ENCODE results near the gene MAGEA12. TPM values are rescaled to one million over a fixed set of nuclear protein-coding genes. Genes with fewer than 3 reads are reported as not detected.
"Not testable (repeated sequence)": the region's sequence is repeated elsewhere in the genome, so short reads cannot be mapped to it uniquely, and the experiment has no call there.

Gene MAGEA12
- polyA plus RNA-seq, 2 of the 4 experiments (the other 2 are of a cell fraction) = 0.27 to 1.7 TPM

- FAIRE-seq (no peak), DNase-seq (ENCODE audit: low read depth in 1 of 2, low spot score in 1 of 2) (no peak), ATAC-seq (no peak)
- CTCF ChIA-PET = no interaction called here
- 61% methylated on average over 6 of the region's 12 CpGs for WGBS (ENCODE audit: missing lambda C conversion rate)
- Histone ChIP-seq H3K9me3 (no peaks in the 10 kb centered on the region), H3K4me3 (no peak overlapping the region), H3K4me1 (no peaks in the 10 kb centered on the region), H3K27ac (no peak overlapping the region), H3K4me2 (no peak overlapping the region)
- no peak for TF ChIP-seq BHLHE40 (IDR thresholded peaks at IDR 0.05; ENCODE audit: low read depth, low read length)
- no peak for TF ChIP-seq RNF2 (IDR thresholded peaks at IDR 0.05; ENCODE audit: borderline replicate concordance, low read depth)
- TF ChIP-seq HEYL (CRISPR knock-in tag; IDR thresholded peaks at IDR 0.05) = no peak
- TF ChIP-seq MAZ (IDR thresholded peaks at IDR 0.05; ENCODE audit: borderline replicate concordance, low read depth, low read length) = no peak
- no peak for TF ChIP-seq USF2 (IDR thresholded peaks at IDR 0.05)
- TF ChIP-seq RCOR1 (IDR thresholded peaks at IDR 0.05; ENCODE audit: low read depth, low read length) = no peak
- TF ChIP-seq PHF8 (IDR thresholded peaks at IDR 0.05; ENCODE audit: borderline replicate concordance, low read depth) = no peak
- TF ChIP-seq EHF (CRISPR knock-in tag; IDR thresholded peaks at IDR 0.05) = no peak
- no peak for TF ChIP-seq NPAS2 (CRISPR knock-in tag; IDR thresholded peaks at IDR 0.05; ENCODE audit: borderline replicate concordance)
- TF ChIP-seq FOSL2 (IDR thresholded peaks at IDR 0.05) = no peak
- TF ChIP-seq FOSL2 (CRISPR knock-in tag; IDR thresholded peaks at IDR 0.05) = no peak
- POLR2A ChIA-PET = no interaction called here
Observed at GRCh38 chrX:152735860-152736511, 2.4 kb downstream of the MAGEA12 start.

GRCh38 chrX:152736528-152736927, 3.0 kb downstream of the MAGEA12 start:
- ATAC-seq; DNase-seq (ENCODE audit: low read depth in 1 of 2, low spot score in 1 of 2); H3K27ac ChIP-seq; POLR2A ChIA-PET; H3K4me2 ChIP-seq; CTCF ChIA-PET; H3K4me3 ChIP-seq; FAIRE-seq; H3K4me1 ChIP-seq; H3K9me3 ChIP-seq: not testable (repeated sequence)
- WGBS (ENCODE audit: missing lambda C conversion rate) = 41% methylated on average over 8 of the region's 12 CpGs

GRCh38 chrX:152738560-152738959, 5.0 kb downstream of the MAGEA12 start:
- no peak overlapping the region for H3K27ac ChIP-seq
- peak; percentile 43 for FAIRE-seq
- ChIA-PET CTCF (interaction anchor here (0.6 kb wide), 1 partner anchor 299 kb away, joined by 3 read pairs; no protein-coding TSS in a partner anchor), POLR2A (no interaction called here)
- no peak for DNase-seq (ENCODE audit: low read depth in 1 of 2, low spot score in 1 of 2)
- ATAC-seq = no peak
- no peak overlapping the region for H3K4me2 ChIP-seq
- no peaks in the 10 kb centered on the region for H3K4me1 ChIP-seq
- no peak for TF ChIP-seq ESRRA (IDR thresholded peaks at IDR 0.05; ENCODE audit: borderline replicate concordance, low read length)
- TF ChIP-seq CHD2 (IDR thresholded peaks at IDR 0.05; ENCODE audit: low read length, partially characterized antibody) = no peak
- TF ChIP-seq CTCF (IDR thresholded peaks at IDR 0.05) = no peak
- no peak for TF ChIP-seq SMC3 (IDR thresholded peaks at IDR 0.05)
- TF ChIP-seq NFE2L2 (conservative IDR thresholded peaks at IDR 0.05; ENCODE audit: low read length) = no peak
- no peak for TF ChIP-seq PHF8 (IDR thresholded peaks at IDR 0.05; ENCODE audit: borderline replicate concordance, low read depth)
- no peak for TF ChIP-seq SREBF2 (IDR thresholded peaks at IDR 0.05)
- no peak for TF ChIP-seq POLR2A (IDR thresholded peaks at IDR 0.05; ENCODE audit: low read length)
- TF ChIP-seq CBX8 (IDR thresholded peaks at IDR 0.05) = no peak
- no peak for TF ChIP-seq RCOR1 (IDR thresholded peaks at IDR 0.05; ENCODE audit: low read depth, low read length)
- TF ChIP-seq FOSB (CRISPR knock-in tag; IDR thresholded peaks at IDR 0.05) = no peak
- TF ChIP-seq PBX3 (IDR thresholded peaks at IDR 0.05) = no peak
- no peak for TF ChIP-seq MAFK (IDR thresholded peaks at IDR 0.05; ENCODE audit: partially characterized antibody)
- TF ChIP-seq EHF (CRISPR knock-in tag; IDR thresholded peaks at IDR 0.05) = no peak
- no peak for TF ChIP-seq USF2 (IDR thresholded peaks at IDR 0.05)
- H3K4me3 ChIP-seq = no peak overlapping the region
- no peaks in the 10 kb centered on the region for H3K9me3 ChIP-seq
- 24% methylated on average over 5 of the region's 5 CpGs for WGBS (ENCODE audit: missing lambda C conversion rate)

- DNase-seq (ENCODE audit: low read depth in 1 of 2, low spot score in 1 of 2); H3K27ac ChIP-seq; H3K4me2 ChIP-seq; ATAC-seq; H3K4me1 ChIP-seq; H3K4me3 ChIP-seq; FAIRE-seq; POLR2A ChIA-PET; H3K9me3 ChIP-seq; CTCF ChIA-PET: not testable (repeated sequence)
- no CpG with 5 or more reads among the region's 35 CpGs for WGBS (ENCODE audit: missing lambda C conversion rate)
Observed at GRCh38 chrX:152753686-152754650, 20.4 kb downstream of the MAGEA12 start, which contains the start of gene MAGEA2. TSS of gene MAGEA2 (minus strand) at chrX:152753842. CDS start at chrX:152751363, 2,479 bp downstream.

GRCh38 chrX:152754871-152755270, 21.3 kb downstream of the MAGEA12 start:
- H3K4me1 ChIP-seq; DNase-seq (ENCODE audit: low read depth in 1 of 2, low spot score in 1 of 2); POLR2A ChIA-PET; ATAC-seq; CTCF ChIA-PET; FAIRE-seq; H3K4me3 ChIP-seq; H3K4me2 ChIP-seq; H3K9me3 ChIP-seq; H3K27ac ChIP-seq: not testable (repeated sequence)
- no CpG with 5 or more reads among the region's 5 CpGs for WGBS (ENCODE audit: missing lambda C conversion rate)
